HG03575 (cell line): Measurements from ENCODE around the gene RFESD.
"Not testable (repeated sequence)": the region's sequence is repeated elsewhere in the genome, so short reads cannot be mapped to it uniquely, and the experiment has no call there.

Experiments
- ATAC-seq: cut with Tn5 transposase; IDR thresholded peaks from one replicate; pipeline ENCODE4 v1.9.1; 2021; ENCODE audit not compliant: unreplicated experiment, insufficient number of reproducible peaks, low FRiP score; ENCODE audit errors: extremely low read depth

RFESD gene

GRCh38 chr5:95697781-95698681 lies 51.5 kb downstream of the RFESD start:
- ATAC-seq = no peak

- ATAC-seq = no peak
Observed at GRCh38 chr5:95699337-95699736, 52.8 kb downstream of the RFESD start.

- no peak for ATAC-seq
Observed at GRCh38 chr5:95701074-95701473, 54.5 kb downstream of the RFESD start.

GRCh38 chr5:95704150-95704549 lies 57.6 kb downstream of the RFESD start:
- no peak for ATAC-seq

- not testable (repeated sequence) for ATAC-seq
Observed at GRCh38 chr5:95706196-95706595, 59.6 kb downstream of the RFESD start.

- ATAC-seq = no peak
Observed at GRCh38 chr5:95707055-95707454, 60.5 kb downstream of the RFESD start.
